HTR-8/SVneo (cell line): ENCODE results near the gene SLC2A11.
"Not testable (repeated sequence)": the region's sequence is repeated elsewhere in the genome, so short reads cannot be mapped to it uniquely, and the experiment has no call there.

ENCODE experiments used
- DNase-seq: peaks from one replicate; pipeline ENCODE4 v3.0.0; 2011; ENCODE audit warnings: low spot score, mixed read lengths; ENCODE audit not compliant: insufficient read length
- FAIRE-seq: peaks from 2 replicates; lab custom pipeline; 2011; peaks lifted over from hg19 to GRCh38; lab: Jason Lieb, UNC

Gene SLC2A11

GRCh38 chr22:23845265-23846080, 12.2 kb upstream of the SLC2A11 start:
- DNase-seq (no peak), FAIRE-seq (no peak)

GRCh38 chr22:23846081-23846469, 11.6 kb upstream of the SLC2A11 start:
- FAIRE-seq, result no peak
- DNase-seq, result no peak

GRCh38 chr22:23847310-23847920, 10.3 kb upstream of the SLC2A11 start:
- FAIRE-seq (no peak), DNase-seq (no peak)

- no peak for DNase-seq
- no peak for FAIRE-seq
These were observed 9.4 kb upstream of the SLC2A11 start for GRCh38 chr22:23847991-23848864.

GRCh38 chr22:23849009-23850006, 8.4 kb upstream of the SLC2A11 start:
- FAIRE-seq (no peak), DNase-seq (peak; percentile 72)

GRCh38 chr22:23850136-23850611, 7.5 kb upstream of the SLC2A11 start:
- FAIRE-seq, result no peak
- no peak for DNase-seq

GRCh38 chr22:23856721-23857605, 712 bp upstream of the SLC2A11 start:
- no peak for DNase-seq
- no peak for FAIRE-seq

- FAIRE-seq, result no peak
- no peak for DNase-seq
These were observed 775 bp downstream of the SLC2A11 start for GRCh38 chr22:23858484-23858815.

- FAIRE-seq (no peak), DNase-seq (no peak)
These were observed 1.5 kb downstream of the SLC2A11 start for GRCh38 chr22:23859201-23859600.

GRCh38 chr22:23860187-23860586, 2.5 kb downstream of the SLC2A11 start:
- DNase-seq, FAIRE-seq: not testable (repeated sequence)

GRCh38 chr22:23862103-23862502, 4.4 kb downstream of the SLC2A11 start:
- FAIRE-seq, result no peak
- peak; percentile 61 for DNase-seq

- DNase-seq, FAIRE-seq: not testable (repeated sequence)
These were observed 7.0 kb downstream of the SLC2A11 start for GRCh38 chr22:23864499-23865154.

- FAIRE-seq (no peak), DNase-seq (no peak)
These were observed 10.9 kb downstream of the SLC2A11 start for GRCh38 chr22:23868580-23868979.

- DNase-seq (no peak), FAIRE-seq (no peak)
These were observed 17.2 kb downstream of the SLC2A11 start for GRCh38 chr22:23874871-23875270.

GRCh38 chr22:23875801-23876200, 18.1 kb downstream of the SLC2A11 start:
- FAIRE-seq (no peak), DNase-seq (no peak)

- no peak for FAIRE-seq
These were observed 19.9 kb downstream of the SLC2A11 start for GRCh38 chr22:23877566-23877965.

GRCh38 chr22:23878219-23878618, 20.5 kb downstream of the SLC2A11 start:
- FAIRE-seq (no peak), DNase-seq (no peak)

More at GRCh38 chr22:23877566-23877965, 19.9 kb downstream of the SLC2A11 start:
- no peak for DNase-seq

- FAIRE-seq, result no peak
- DNase-seq, result no peak
These were observed 24.7 kb downstream of the SLC2A11 start for GRCh38 chr22:23882370-23882769.
